GM12874 (cell line): ENCODE data around the gene ANKRD33B.

Experiments used
- CTCF ChIP-seq: IDR thresholded peaks from 2 replicates; pipeline ENCODE4 v1.5.1; 2011; ENCODE audit warnings: low read depth, mild to moderate bottlenecking, control low read depth, low read length, moderate library complexity; ENCODE audit not compliant: insufficient read depth

Gene ANKRD33B

GRCh38 chr5:10623305-10623910 lies 59.5 kb downstream of the ANKRD33B start:
- no peak for TF ChIP-seq CTCF

- TF ChIP-seq CTCF: no peak
Observed at GRCh38 chr5:10624206-10624605, 60.3 kb downstream of the ANKRD33B start.

GRCh38 chr5:10624679-10625078 lies 60.8 kb downstream of the ANKRD33B start:
- no peak for TF ChIP-seq CTCF

- TF ChIP-seq CTCF: no peak
Observed at GRCh38 chr5:10625700-10626472, 62.0 kb downstream of the ANKRD33B start.

GRCh38 chr5:10626473-10627013 lies 62.7 kb downstream of the ANKRD33B start:
- no peak for TF ChIP-seq CTCF

GRCh38 chr5:10627160-10627701 lies 63.4 kb downstream of the ANKRD33B start:
- TF ChIP-seq CTCF: no peak

- TF ChIP-seq CTCF: no peak
Observed at GRCh38 chr5:10628601-10629000, 64.7 kb downstream of the ANKRD33B start.
